ENCODE measurements around the gene SLC9A3.

Gene SLC9A3

DNA sequence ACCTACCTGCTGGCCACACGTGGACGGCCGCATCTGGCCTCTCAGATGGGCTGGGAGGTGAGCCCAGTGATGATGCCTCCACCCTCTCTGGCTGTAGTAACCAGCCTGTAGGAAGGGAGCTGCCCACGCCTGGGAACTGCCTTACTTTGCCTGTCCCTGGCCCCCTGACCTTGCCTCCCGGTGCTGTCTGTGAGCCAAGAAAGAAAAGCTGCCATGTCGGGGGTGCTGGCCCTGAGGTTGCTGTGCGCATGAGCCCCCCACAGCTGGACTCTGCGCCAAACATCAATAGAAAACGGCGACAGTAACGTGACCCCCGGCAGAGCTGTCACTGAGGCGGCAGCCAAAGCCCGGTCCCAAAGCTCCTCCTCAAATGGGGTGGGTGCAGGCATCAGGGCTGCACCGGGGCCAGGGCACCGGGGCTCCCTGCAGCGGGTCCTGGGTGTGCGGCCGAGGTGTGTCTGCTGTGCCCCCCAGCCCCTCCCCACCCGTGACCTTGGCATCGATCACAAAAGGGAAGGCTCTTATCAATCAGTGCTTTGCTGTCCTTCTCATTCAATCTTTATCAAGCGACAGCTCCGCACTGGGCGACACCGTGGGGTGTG lies 15.3 kb upstream of the SLC9A3 start:
- Histone ChIP-seq H3K36me3 (ENCODE audit: control insufficient read depth, insufficient read depth, low read length) (no peaks in the 10 kb centered on the region), H3K9me3 (ENCODE audit: control insufficient read depth, insufficient read depth, low read length) (no peaks in the 10 kb centered on the region), H3K27ac (ENCODE audit: low read length) (no peak overlapping the region), H3K4me1 (ENCODE audit: control insufficient read depth, insufficient read depth, low read length) (no peaks in the 10 kb centered on the region; the same call in 1 of the 2 replicates), H3K4me3 (ENCODE audit: low read length) (no peak overlapping the region), H3K27me3 (ENCODE audit: control insufficient read depth, insufficient read depth, low read length) (no peaks in the 10 kb centered on the region)
- no CpG with 5 or more reads among the region's 25 CpGs for WGBS (ENCODE audit: insufficient coverage, insufficient read length)
- DNase-seq (ENCODE audit: low read depth, low spot score): no peak

DNA sequence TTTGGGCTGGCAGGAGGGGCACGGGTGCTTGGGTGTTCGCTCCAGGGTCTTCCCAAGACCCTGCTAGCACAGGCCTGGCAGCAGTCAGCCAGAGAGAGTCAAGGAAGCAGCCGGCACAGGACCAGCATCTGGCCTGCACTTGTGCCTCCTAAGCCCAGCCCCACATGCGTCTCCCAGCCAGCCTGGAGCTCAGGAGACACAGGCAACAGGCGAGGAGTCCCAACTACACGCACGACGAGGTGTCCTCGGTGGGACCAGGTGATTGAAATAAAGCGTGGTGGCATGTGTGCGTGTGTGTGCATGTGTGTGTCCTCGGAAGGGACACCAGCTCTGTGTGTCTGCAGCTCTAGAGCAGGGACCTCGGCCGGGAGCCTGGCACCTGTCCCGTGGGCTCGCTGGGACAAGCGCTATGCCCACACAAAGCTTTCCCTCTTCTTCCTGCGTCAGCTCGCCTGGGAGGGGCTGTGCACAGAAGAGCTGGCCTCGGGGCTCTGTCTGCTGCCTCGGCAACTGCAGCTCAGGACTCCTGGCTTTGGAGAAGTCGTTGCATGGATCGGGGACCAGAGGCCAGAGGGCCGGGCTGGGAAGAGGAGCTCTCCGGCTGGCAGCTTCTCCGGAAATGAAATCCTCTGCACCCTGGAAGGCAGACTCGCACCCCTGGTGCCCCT lies 14.7 kb upstream of the SLC9A3 start:
- Histone ChIP-seq H3K36me3 (ENCODE audit: control insufficient read depth, insufficient read depth, low read length) (no peaks in the 10 kb centered on the region), H3K9me3 (ENCODE audit: control insufficient read depth, insufficient read depth, low read length) (no peaks in the 10 kb centered on the region), H3K4me3 (ENCODE audit: low read length) (no peak overlapping the region), H3K4me1 (ENCODE audit: control insufficient read depth, insufficient read depth, low read length) (no peaks in the 10 kb centered on the region; the same call in 1 of the 2 replicates), H3K27me3 (ENCODE audit: control insufficient read depth, insufficient read depth, low read length) (no peaks in the 10 kb centered on the region), H3K27ac (ENCODE audit: low read length) (no peak overlapping the region)
- WGBS (ENCODE audit: insufficient coverage, insufficient read length): no CpG with 5 or more reads among the region's 27 CpGs
- no peak for DNase-seq (ENCODE audit: low read depth, low spot score)

DNA sequence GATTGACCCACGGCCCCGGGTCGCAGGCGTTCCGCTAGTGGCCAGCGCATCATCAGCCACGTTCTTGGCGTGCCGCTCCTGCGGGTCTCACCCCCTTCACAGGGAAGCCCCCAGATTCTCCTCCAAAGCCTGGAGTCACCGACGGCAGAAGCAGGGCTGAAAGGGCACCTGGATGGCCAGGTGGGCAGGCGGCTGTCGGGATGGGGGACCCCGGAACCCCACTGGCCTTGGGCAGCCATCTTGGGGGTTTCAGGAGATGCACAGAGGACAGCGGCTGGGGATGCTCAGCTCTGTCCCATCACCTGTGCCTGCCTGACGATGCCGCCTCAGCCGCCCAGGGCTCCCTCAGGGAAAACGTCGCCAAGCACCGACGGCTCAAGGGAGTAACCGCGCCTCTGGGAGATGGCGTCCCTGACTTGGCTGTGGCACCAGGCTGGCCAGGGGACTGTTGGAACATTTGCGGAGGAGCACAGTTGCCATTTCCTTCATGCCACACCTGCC lies 14.1 kb upstream of the SLC9A3 start:
- no peak overlapping the region for H3K4me3 ChIP-seq (ENCODE audit: low read length)
- H3K27ac ChIP-seq (ENCODE audit: low read length): no peak overlapping the region
- no peaks in the 10 kb centered on the region for H3K36me3 ChIP-seq (ENCODE audit: control insufficient read depth, insufficient read depth, low read length)
- DNase-seq (ENCODE audit: low read depth, low spot score): no peak
- no peaks in the 10 kb centered on the region for H3K9me3 ChIP-seq (ENCODE audit: control insufficient read depth, insufficient read depth, low read length)
- no peaks in the 10 kb centered on the region for H3K27me3 ChIP-seq (ENCODE audit: control insufficient read depth, insufficient read depth, low read length)
- H3K4me1 ChIP-seq (ENCODE audit: control insufficient read depth, insufficient read depth, low read length): no peaks in the 10 kb centered on the region; the same call in 1 of the 2 replicates
- WGBS (ENCODE audit: insufficient coverage, insufficient read length): no CpG with 5 or more reads among the region's 27 CpGs

DNA sequence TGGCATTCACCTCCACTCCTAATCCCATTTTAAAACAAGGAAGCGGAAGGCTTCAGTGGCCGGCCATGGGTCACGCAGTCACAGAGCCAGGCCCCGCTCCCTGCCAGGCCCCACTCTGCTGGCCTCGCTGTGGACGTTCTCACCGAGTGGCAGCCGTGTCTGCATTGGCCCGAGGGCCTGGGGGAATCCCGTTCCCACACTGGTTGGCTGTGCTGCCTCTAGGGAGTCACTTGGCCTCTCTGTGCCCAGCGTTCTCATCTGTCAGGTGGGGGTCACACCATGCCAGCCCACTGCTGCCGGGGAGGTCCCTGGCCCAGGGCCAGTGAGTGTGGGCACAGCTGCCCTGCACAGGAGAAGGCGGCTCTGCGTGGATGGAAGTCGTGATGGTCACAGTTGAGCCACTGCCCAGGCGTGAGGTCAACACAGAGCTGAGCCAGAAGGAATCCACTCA lies 13.4 kb upstream of the SLC9A3 start:
- Histone ChIP-seq H3K27ac (ENCODE audit: low read length) (no peak overlapping the region), H3K27me3 (ENCODE audit: control insufficient read depth, insufficient read depth, low read length) (no peaks in the 10 kb centered on the region), H3K4me1 (ENCODE audit: control insufficient read depth, insufficient read depth, low read length) (no peaks in the 10 kb centered on the region; the same call in 1 of the 2 replicates), H3K36me3 (ENCODE audit: control insufficient read depth, insufficient read depth, low read length) (no peaks in the 10 kb centered on the region), H3K4me3 (ENCODE audit: low read length) (no peak overlapping the region), H3K9me3 (ENCODE audit: control insufficient read depth, insufficient read depth, low read length) (no peaks in the 10 kb centered on the region)
- no peak for DNase-seq (ENCODE audit: low read depth, low spot score)
- no CpG with 5 or more reads among the region's 16 CpGs for WGBS (ENCODE audit: insufficient coverage, insufficient read length)

DNA sequence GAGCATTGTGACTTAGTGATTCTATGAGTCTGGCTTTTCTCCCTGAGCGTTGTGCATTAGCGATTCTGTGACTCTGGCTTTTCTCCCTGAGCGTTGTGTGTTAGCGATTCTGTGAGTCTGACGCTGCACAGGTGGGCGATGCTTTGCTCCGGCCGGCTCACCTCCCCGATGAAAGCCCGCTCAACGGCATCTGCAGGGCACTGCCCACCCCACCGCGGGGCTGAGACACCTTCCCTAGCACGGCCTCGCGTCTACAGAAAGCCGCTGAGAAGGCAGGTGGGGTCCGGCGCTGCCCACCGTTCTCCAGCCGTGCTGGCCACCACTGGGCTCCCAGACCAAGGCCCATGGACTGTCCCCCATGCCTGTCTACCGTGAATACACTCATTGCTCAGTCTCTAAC lies 12.8 kb upstream of the SLC9A3 start:
- DNase-seq (ENCODE audit: low read depth, low spot score): no peak
- no CpG with 5 or more reads among the region's 22 CpGs for WGBS (ENCODE audit: insufficient coverage, insufficient read length)
- Histone ChIP-seq H3K4me3 (ENCODE audit: low read length) (no peak overlapping the region), H3K9me3 (ENCODE audit: control insufficient read depth, insufficient read depth, low read length) (no peaks in the 10 kb centered on the region), H3K27ac (ENCODE audit: low read length) (no peak overlapping the region), H3K27me3 (ENCODE audit: control insufficient read depth, insufficient read depth, low read length) (no peaks in the 10 kb centered on the region; the same call in 1 of the 2 replicates), H3K4me1 (ENCODE audit: control insufficient read depth, insufficient read depth, low read length) (no peaks in the 10 kb centered on the region; the same call in 1 of the 2 replicates), H3K36me3 (ENCODE audit: control insufficient read depth, insufficient read depth, low read length) (no peaks in the 10 kb centered on the region)

DNA sequence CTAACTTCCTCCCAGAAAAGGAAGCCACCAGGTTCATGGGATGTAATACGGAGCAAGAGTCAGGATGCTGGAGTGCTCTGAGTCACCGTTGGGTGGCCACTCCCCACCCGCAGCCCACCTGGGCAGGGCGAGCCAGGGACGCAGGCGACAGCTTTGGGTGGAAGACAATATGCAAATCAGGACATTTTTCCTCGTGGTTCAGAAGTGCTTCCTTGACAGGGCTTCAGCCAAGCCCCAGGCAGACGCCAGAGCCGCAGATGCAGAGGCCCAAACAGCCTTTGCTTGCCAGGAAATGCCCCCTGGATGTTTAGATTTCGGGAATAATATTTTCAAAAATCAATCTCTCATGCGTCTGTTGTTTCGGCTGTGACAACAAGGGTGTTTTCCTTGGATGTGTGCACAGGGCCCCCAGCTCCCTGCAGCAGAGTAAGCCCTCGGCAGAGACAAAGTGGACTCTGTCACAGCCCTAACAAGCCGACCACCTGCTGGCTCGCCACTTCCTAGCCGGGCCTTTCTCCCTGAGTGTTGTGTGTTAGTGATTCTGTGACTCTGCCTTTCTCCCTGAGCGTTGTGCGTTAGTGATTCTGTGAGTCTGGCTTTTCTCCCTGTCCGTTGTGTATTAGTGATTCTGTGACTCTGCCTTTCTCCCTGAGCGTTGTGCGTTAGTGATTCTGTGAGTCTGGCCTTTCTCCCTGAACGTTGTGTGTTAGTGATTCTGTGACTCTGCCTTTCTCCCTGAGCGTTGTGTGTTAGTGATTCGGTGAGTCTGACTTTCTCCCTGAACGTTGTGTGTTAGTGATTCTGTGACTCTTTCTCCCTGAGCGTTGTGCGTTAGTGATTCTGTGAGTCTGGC lies 11.8 kb upstream of the SLC9A3 start:
- Histone ChIP-seq H3K9me3 (ENCODE audit: control insufficient read depth, insufficient read depth, low read length) (no peaks in the 10 kb centered on the region), H3K36me3 (ENCODE audit: control insufficient read depth, insufficient read depth, low read length) (no peaks in the 10 kb centered on the region), H3K27me3 (ENCODE audit: control insufficient read depth, insufficient read depth, low read length) (peaks cover 2% of the 10 kb centered on the region; the same call in 1 of the 2 replicates), H3K4me3 (ENCODE audit: low read length) (no peak overlapping the region), H3K4me1 (ENCODE audit: control insufficient read depth, insufficient read depth, low read length) (no peaks in the 10 kb centered on the region; the same call in 1 of the 2 replicates), H3K27ac (ENCODE audit: low read length) (no peak overlapping the region)
- DNase-seq (ENCODE audit: low read depth, low spot score): no peak
- no CpG with 5 or more reads among the region's 27 CpGs for WGBS (ENCODE audit: insufficient coverage, insufficient read length)

DNA sequence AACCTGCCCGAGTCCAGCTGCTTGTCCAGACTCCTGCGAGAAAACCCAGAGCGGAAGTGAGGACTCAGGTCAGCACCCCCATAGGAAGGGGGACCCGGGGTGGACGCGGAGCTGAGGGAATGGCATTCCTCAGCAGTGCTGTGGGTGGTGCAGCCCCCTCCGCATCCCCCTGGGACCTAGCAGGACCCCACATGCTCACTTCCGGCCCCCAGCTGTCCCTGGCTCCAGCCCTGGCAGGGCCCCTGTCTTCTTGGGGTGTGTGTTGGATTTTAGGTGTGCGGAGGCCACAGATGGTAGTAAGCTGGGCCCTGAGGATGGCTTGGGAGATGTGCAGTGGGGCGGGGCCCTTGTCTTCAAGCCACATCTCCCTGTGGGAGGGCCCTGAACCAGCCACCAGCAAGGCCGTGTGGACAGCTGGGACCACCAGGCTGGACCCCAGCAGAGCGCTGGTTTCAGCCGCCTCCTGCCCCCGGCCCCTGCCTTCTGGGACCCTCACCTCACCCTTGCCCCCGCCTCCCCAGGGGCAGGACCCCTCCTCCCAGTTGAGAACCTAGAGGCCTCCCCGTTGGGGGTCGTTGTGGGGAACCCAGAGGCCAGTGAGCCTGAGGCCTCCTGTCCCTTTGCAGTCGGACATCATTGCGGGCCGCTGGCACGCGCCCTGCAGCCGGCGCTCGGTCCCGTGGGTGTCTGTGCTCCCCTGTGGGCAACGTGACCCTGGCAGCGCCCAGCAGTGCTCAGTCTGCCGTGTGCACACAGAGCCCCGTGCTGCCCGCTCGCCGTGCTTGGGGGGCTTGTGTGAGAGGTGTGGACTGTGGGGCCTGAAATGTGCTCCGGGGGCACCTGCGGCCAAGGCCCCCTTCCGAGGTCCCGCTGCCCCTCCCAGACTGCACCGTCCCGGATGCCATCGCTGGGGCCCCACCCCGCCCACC lies 10.8 kb upstream of the SLC9A3 start:
- Histone ChIP-seq H3K4me1 (ENCODE audit: control insufficient read depth, insufficient read depth, low read length) (no peaks in the 10 kb centered on the region; the same call in 1 of the 2 replicates), H3K4me3 (ENCODE audit: low read length) (no peak overlapping the region), H3K9me3 (ENCODE audit: control insufficient read depth, insufficient read depth, low read length) (no peaks in the 10 kb centered on the region), H3K27me3 (ENCODE audit: control insufficient read depth, insufficient read depth, low read length) (peaks cover 9% of the 10 kb centered on the region; the same call in 1 of the 2 replicates), H3K27ac (ENCODE audit: low read length) (no peak overlapping the region), H3K36me3 (ENCODE audit: control insufficient read depth, insufficient read depth, low read length) (no peaks in the 10 kb centered on the region)
- DNase-seq (ENCODE audit: low read depth, low spot score): no peak
- no CpG with 5 or more reads among the region's 41 CpGs for WGBS (ENCODE audit: insufficient coverage, insufficient read length)

DNA sequence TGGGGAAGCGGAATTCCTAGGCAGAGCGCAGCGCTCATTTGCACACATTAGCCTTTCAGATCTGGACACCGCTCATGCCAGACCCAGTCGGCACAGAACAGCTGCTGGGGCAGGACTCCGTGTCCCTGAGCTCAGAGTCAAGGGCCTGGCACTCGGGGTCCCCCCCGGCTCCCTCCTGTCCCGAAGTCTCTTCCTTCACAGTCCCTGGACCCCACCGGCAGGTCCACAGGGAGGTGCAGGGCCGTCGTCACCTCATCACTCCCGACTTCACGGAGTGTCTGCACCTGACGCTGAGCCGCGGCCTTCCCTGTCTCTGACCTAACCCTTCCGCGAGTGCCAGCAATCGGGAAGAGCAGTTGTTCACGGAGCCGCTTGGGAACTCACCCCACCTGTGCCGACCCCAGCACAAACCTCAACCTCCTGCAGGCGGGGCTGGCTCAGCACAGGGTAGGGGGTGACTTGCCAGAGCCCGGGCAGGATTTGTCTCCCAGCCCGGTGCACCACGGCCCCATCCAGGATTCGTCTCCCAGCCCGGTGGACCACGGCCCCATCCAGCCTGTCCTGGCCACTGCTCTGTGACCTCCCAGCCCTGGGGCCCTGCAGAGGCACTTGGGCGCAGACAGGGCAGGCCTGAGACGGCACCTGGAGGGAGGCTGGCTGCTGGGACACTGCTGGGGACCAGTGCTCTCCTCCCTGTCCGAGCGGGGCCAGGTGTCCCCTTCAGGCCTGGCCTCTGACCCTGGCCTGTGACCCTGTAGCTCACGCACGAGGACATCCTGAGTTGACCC lies 9.9 kb upstream of the SLC9A3 start:
- H3K27me3 ChIP-seq (ENCODE audit: control insufficient read depth, insufficient read depth, low read length): peaks cover 13% of the 10 kb centered on the region; the same call in 1 of the 2 replicates
- no CpG with 5 or more reads among the region's 36 CpGs for WGBS (ENCODE audit: insufficient coverage, insufficient read length)
- H3K4me3 ChIP-seq (ENCODE audit: low read length): no peak overlapping the region
- no peak for DNase-seq (ENCODE audit: low read depth, low spot score)
- no peaks in the 10 kb centered on the region for H3K36me3 ChIP-seq (ENCODE audit: control insufficient read depth, insufficient read depth, low read length)
- H3K27ac ChIP-seq (ENCODE audit: low read length): no peak overlapping the region
- no peaks in the 10 kb centered on the region for H3K9me3 ChIP-seq (ENCODE audit: control insufficient read depth, insufficient read depth, low read length)
- no peaks in the 10 kb centered on the region; the same call in 1 of the 2 replicates for H3K4me1 ChIP-seq (ENCODE audit: control insufficient read depth, insufficient read depth, low read length)

DNA sequence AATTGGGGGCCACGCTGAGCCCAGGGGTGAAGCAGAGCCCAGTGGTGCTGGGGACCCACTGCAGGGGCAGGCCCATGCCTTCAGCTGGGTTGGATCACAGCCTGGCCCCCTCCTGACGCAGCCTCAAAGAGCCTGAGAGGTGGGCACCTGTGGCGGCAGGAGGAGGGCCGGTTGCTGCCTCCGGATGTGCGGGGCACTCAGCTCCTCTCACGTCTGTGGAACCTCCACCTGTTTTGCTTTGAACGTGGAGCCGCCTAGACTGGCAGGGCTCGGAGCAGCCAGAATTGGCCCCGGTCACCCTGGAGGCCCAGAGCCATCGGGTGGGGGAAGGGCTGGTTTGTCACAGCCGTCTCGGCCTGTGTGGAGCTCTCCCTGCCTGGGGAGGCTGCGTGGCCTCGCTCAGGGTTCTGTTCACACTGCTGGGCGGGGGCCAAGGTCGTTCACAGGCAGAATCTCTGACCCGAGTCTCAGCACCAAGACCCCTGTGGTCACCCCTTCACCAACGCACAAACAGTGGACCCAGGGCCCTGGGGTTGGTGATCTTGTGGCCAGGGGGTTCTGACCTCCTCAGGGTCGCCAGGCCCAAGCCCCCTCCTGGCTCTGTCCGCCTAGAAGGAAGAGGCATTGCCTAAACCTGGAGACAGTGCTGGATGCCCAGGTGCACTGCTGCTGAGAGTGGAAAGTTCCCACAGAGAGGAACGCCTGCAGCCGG lies 9.2 kb upstream of the SLC9A3 start:
- no peaks in the 10 kb centered on the region; the same call in 1 of the 2 replicates for H3K4me1 ChIP-seq (ENCODE audit: control insufficient read depth, insufficient read depth, low read length)
- H3K27me3 ChIP-seq (ENCODE audit: control insufficient read depth, insufficient read depth, low read length): peaks cover 19% of the 10 kb centered on the region; the same call in 1 of the 2 replicates

More for the DNA sequence above, 9.2 kb upstream of the SLC9A3 start:
- H3K9me3 ChIP-seq (ENCODE audit: control insufficient read depth, insufficient read depth, low read length): no peaks in the 10 kb centered on the region
- no peak overlapping the region for H3K27ac ChIP-seq (ENCODE audit: low read length)
- H3K36me3 ChIP-seq (ENCODE audit: control insufficient read depth, insufficient read depth, low read length): no peaks in the 10 kb centered on the region
- no CpG with 5 or more reads among the region's 24 CpGs for WGBS (ENCODE audit: insufficient coverage, insufficient read length)
- H3K4me3 ChIP-seq (ENCODE audit: low read length): no peak overlapping the region
- no peak for DNase-seq (ENCODE audit: low read depth, low spot score)
